Measurements from ENCODE around the gene SMIM44.

SMIM44 gene

DNA sequence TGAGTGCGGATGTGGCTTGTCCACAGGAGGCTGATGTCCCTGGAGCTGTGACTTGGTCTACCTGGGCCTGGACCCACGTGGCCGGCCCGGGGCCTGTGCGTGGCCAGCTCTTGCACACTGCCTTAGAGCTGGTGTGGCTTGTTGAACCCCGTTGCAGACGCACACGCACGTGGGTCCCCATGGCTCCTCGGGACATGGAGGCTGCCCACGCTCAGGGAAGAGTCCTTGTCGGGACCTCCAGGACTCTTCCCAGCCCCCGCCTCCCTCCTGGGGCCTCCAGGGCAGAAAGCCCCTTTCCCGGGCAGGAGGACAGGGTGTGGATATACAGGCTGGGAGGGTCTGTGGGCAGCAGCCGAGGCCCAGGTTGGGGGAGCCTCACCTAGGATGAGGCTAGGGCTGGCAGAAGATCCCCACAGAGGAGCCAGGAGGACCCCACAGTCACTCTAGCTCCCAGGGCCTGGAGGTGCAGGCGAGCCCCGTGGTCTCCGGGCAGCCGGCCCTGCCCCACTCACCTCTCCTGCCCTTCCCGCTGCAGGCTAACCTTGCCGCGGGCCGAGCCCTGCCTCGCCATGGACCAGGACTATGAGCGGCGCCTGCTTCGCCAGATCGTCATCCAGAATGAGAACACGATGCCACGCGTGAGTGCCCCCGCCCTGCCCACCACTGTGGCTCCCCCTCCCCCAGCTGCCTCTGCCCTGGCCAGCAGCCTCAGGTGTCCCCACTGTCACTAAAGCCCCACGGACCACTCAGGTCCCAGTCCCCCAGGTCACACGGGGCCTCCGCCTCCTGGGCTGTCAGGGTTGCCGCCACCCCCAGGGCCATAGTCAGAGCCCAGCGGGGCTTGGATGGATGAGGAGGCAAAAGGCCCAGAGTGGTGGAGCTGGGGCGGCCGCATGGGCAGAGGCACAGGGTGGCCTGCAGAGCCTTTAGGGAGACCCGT, 39.5 kb upstream of the SMIM44 start:
- no peak overlapping the region for H3K9ac ChIP-seq (ENCODE audit: low read length)
- H3K79me2 ChIP-seq (ENCODE audit: insufficient read depth, low read length) = no peaks in the 10 kb centered on the region
- no peak overlapping the region for H2AFZ ChIP-seq (ENCODE audit: low read length)
- no peak overlapping the region for H3K4me3 ChIP-seq (ENCODE audit: low read depth, low read length, poor library complexity, severe bottlenecking)
- H3K27me3 ChIP-seq (ENCODE audit: insufficient read depth, low read length) = no peaks in the 10 kb centered on the region
- peaks cover 49% of the 10 kb centered on the region for H3K36me3 ChIP-seq (ENCODE audit: insufficient read depth, low read length)
- H3K4me2 ChIP-seq (ENCODE audit: low read length) = no peak overlapping the region
- no peaks in the 10 kb centered on the region for H3K9me3 ChIP-seq (ENCODE audit: low read length)
- no peak overlapping the region for H3K27ac ChIP-seq (ENCODE audit: low read depth, low read length, poor library complexity, severe bottlenecking)
- no peaks in the 10 kb centered on the region for H4K20me1 ChIP-seq (ENCODE audit: insufficient read depth, low read length)
- no peaks in the 10 kb centered on the region for H3K9me2 ChIP-seq (ENCODE audit: low read depth, low read length)
- no peaks in the 10 kb centered on the region for H3F3A ChIP-seq (ENCODE audit: insufficient read depth, low read length)
- H3K4me1 ChIP-seq (ENCODE audit: insufficient read depth, low read length, severe bottlenecking) = no peaks in the 10 kb centered on the region
- no peak for TF ChIP-seq CTCF (IDR thresholded peaks at IDR 0.05; ENCODE audit: low read length)
- no peak for TF ChIP-seq EZH2 (IDR thresholded peaks at IDR 0.05; ENCODE audit: borderline replicate concordance, low read length)

DNA sequence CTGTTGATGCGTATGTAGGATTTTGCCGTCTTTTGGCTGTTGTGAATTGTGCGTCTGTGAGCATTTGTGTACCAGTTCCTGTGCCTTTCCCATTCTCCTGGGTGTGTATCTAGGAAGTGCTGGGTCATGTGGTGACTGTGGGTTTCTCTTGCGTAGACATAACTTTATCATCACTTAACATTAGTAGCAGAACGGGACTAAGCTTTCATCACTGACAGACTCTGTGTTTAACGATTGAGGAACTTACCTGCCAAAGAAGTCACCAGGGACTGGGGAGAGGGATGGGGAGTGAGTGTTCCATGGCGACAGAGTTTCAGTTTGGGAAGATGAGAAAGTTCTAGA, 37.8 kb upstream of the SMIM44 start:
- H3K4me1 ChIP-seq (ENCODE audit: insufficient read depth, low read length, severe bottlenecking) = peaks cover 11% of the 10 kb centered on the region
- no peaks in the 10 kb centered on the region for H3K9me2 ChIP-seq (ENCODE audit: low read depth, low read length)
- H2AFZ ChIP-seq (ENCODE audit: low read length) = no peak overlapping the region
- H3K9ac ChIP-seq (ENCODE audit: low read length) = no peak overlapping the region
- H3K4me3 ChIP-seq (ENCODE audit: low read depth, low read length, poor library complexity, severe bottlenecking) = no peak overlapping the region
- no peaks in the 10 kb centered on the region for H3F3A ChIP-seq (ENCODE audit: insufficient read depth, low read length)
- H3K27ac ChIP-seq (ENCODE audit: low read depth, low read length, poor library complexity, severe bottlenecking) = no peak overlapping the region
- H3K79me2 ChIP-seq (ENCODE audit: insufficient read depth, low read length) = no peaks in the 10 kb centered on the region
- H3K27me3 ChIP-seq (ENCODE audit: insufficient read depth, low read length) = no peaks in the 10 kb centered on the region
- TF ChIP-seq CTCF (IDR thresholded peaks at IDR 0.05; ENCODE audit: low read length) (no peak), EZH2 (IDR thresholded peaks at IDR 0.05; ENCODE audit: borderline replicate concordance, low read length) (no peak)
- H3K9me3 ChIP-seq (ENCODE audit: low read length) = no peaks in the 10 kb centered on the region
- peaks cover 40% of the 10 kb centered on the region for H3K36me3 ChIP-seq (ENCODE audit: insufficient read depth, low read length)
- no peaks in the 10 kb centered on the region for H4K20me1 ChIP-seq (ENCODE audit: insufficient read depth, low read length)
- H3K4me2 ChIP-seq (ENCODE audit: low read length) = no peak overlapping the region

DNA sequence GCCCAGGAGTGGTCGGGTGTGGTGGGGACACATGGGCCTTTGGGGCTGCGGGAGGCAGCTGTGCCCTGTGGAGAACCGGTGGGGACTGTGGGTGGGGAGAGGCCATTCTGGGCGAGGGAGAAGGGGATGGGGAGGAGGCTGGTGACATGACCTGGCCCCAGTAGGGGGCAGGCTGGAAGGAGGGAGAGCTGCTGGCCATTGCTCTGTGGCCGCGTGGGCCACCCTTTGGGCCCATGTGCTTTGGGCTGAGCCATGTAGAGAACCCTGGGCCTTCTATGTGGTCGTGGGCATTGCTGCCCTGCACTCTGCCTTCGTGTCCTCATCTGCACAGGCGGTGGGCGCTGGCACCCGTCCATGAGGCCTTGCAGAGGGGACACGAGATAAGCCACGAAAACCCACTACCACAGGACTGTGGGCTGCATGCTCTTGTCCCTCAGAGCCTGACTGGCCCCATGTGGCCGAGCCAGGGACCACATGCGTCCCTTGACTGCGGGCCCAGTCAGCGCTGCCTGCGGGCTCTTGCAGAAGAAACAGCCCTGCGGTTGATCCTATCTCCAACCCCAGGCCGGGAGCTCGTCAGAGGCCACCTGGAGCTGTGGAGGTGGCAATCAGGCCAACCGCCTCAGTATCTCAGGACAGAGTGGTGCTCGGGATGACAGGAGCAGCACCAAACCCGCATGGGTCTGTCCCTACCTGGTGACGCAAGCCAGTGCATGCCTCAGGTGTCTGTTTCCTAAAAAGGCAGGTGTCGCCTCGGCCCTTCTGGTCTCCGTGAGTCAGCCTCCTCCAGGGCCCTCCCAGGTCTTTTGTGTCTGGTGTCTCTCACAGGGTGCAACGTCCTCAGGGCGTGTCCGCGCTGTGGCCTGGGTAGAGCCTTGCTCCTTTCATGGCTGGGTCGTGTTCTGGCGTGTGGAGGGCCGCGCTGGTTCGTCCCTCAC, 37.2 kb upstream of the SMIM44 start:
- H3K9me2 ChIP-seq (ENCODE audit: low read depth, low read length) = no peaks in the 10 kb centered on the region
- no peak overlapping the region for H3K4me3 ChIP-seq (ENCODE audit: low read depth, low read length, poor library complexity, severe bottlenecking)
- peaks cover 35% of the 10 kb centered on the region; the same call in 1 of the 2 replicates for H3K36me3 ChIP-seq (ENCODE audit: insufficient read depth, low read length)
- H2AFZ ChIP-seq (ENCODE audit: low read length) = no peak overlapping the region
- no peaks in the 10 kb centered on the region for H4K20me1 ChIP-seq (ENCODE audit: insufficient read depth, low read length)
- H3F3A ChIP-seq (ENCODE audit: insufficient read depth, low read length) = no peaks in the 10 kb centered on the region
- no peaks in the 10 kb centered on the region for H3K27me3 ChIP-seq (ENCODE audit: insufficient read depth, low read length)
- H3K9ac ChIP-seq (ENCODE audit: low read length) = no peak overlapping the region
- H3K9me3 ChIP-seq (ENCODE audit: low read length) = no peaks in the 10 kb centered on the region
- no peak overlapping the region for H3K27ac ChIP-seq (ENCODE audit: low read depth, low read length, poor library complexity, severe bottlenecking)
- H3K79me2 ChIP-seq (ENCODE audit: insufficient read depth, low read length) = no peaks in the 10 kb centered on the region
- TF ChIP-seq EZH2 (IDR thresholded peaks at IDR 0.05; ENCODE audit: borderline replicate concordance, low read length) = no peak
- no peak for TF ChIP-seq CTCF (IDR thresholded peaks at IDR 0.05; ENCODE audit: low read length)
- peaks cover 17% of the 10 kb centered on the region for H3K4me1 ChIP-seq (ENCODE audit: insufficient read depth, low read length, severe bottlenecking)
- no peak overlapping the region for H3K4me2 ChIP-seq (ENCODE audit: low read length)

Data from OCI-LY1 (cell line).